ENCODE results near the gene CES4A.
"Not testable (repeated sequence)": the region's sequence is repeated elsewhere in the genome, so short reads cannot be mapped to it uniquely, and the experiment has no call there.

CES4A gene

GRCh38 chr16:66983033-66983432, 5.4 kb upstream of the CES4A start:
- no peak for TF ChIP-seq CTCF (conservative IDR thresholded peaks at IDR 0.05; ENCODE audit: low read depth)
- CTCF ChIA-PET: interaction anchor here (1.2 kb wide), 1 partner anchor 22 kb away, joined by 3 read pairs; no protein-coding TSS in a partner anchor
- no peak for DNase-seq (ENCODE audit: low spot score)
- H3K27ac ChIP-seq: no peak overlapping the region
- POLR2A ChIA-PET (ENCODE audit: low non-redundant PET): no interaction called here

GRCh38 chr16:66984892-66985311, 3.5 kb upstream of the CES4A start:
- H3K27ac ChIP-seq: no peak overlapping the region
- DNase-seq (ENCODE audit: low spot score): no peak
- POLR2A ChIA-PET (ENCODE audit: low non-redundant PET): interaction anchor here (0.6 kb wide), 1 partner anchor 27 kb away, joined by 3 read pairs; no protein-coding TSS in a partner anchor
- no peak for TF ChIP-seq CTCF (conservative IDR thresholded peaks at IDR 0.05; ENCODE audit: low read depth)
- CTCF ChIA-PET: interaction anchor here (0.6 to 1.0 kb wide), 2 partner anchors 8 to 19 kb away, joined by 3 read pairs; no protein-coding TSS in a partner anchor

GRCh38 chr16:66986559-66986958, 1.8 kb upstream of the CES4A start:
- POLR2A ChIA-PET (ENCODE audit: low non-redundant PET): no interaction called here
- TF ChIP-seq CTCF (conservative IDR thresholded peaks at IDR 0.05; ENCODE audit: low read depth): no peak
- CTCF ChIA-PET: interaction anchor here (0.5 kb wide), 1 partner anchor 9 kb away, joined by 3 read pairs; no protein-coding TSS in a partner anchor

GRCh38 chr16:66991545-66992077, 3.2 kb downstream of the CES4A start:
- H3K27ac ChIP-seq: no peak overlapping the region
- no peak for TF ChIP-seq CTCF (conservative IDR thresholded peaks at IDR 0.05; ENCODE audit: low read depth)
- no peak for DNase-seq (ENCODE audit: low spot score)
- ChIA-PET CTCF (interaction anchor here (0.5 to 1.4 kb wide), 3 partner anchors 14 to 164 kb away, joined by 3 to 5 read pairs (median 4); no protein-coding TSS in a partner anchor), POLR2A (ENCODE audit: low non-redundant PET) (no interaction called here)

More at GRCh38 chr16:66986559-66986958, 1.8 kb upstream of the CES4A start:
- H3K27ac ChIP-seq: no peak overlapping the region
- no peak for DNase-seq (ENCODE audit: low spot score)

- H3K27ac ChIP-seq; POLR2A ChIA-PET (ENCODE audit: low non-redundant PET); DNase-seq (ENCODE audit: low spot score): not testable (repeated sequence)
- CTCF ChIA-PET: interaction anchor here (0.7 kb wide), 2 partner anchors 99 to 172 kb away, joined by 3 to 5 read pairs; no protein-coding TSS in a partner anchor
Measured at GRCh38 chr16:66993558-66993957, 5.2 kb downstream of the CES4A start.

GRCh38 chr16:66996324-66996982, 8.1 kb downstream of the CES4A start:
- H3K27ac ChIP-seq: peak overlapping the region; percentile 49; the same call in 1 of the 2 replicates
- DNase-seq (ENCODE audit: low spot score): no peak
- POLR2A ChIA-PET (ENCODE audit: low non-redundant PET): no interaction called here
- CTCF ChIA-PET: no interaction called here
- no peak for TF ChIP-seq CTCF (conservative IDR thresholded peaks at IDR 0.05; ENCODE audit: low read depth)

GRCh38 chr16:66996983-66997358, 8.6 kb downstream of the CES4A start:
- TF ChIP-seq CTCF (conservative IDR thresholded peaks at IDR 0.05; ENCODE audit: low read depth): no peak
- POLR2A ChIA-PET (ENCODE audit: low non-redundant PET): no interaction called here
- CTCF ChIA-PET: no interaction called here
- H3K27ac ChIP-seq: 0 out of 2 replicates have a peak overlapping the region, but pooled peaks have one; percentile 49
- no peak for DNase-seq (ENCODE audit: low spot score)
